Activated CD8-positive, alpha-beta memory T cell treated with anti-CD3 and anti-CD28 coated beads, Interleukin-2, amount 10 ng/mL, durations not matched to agents 7 days and 5 days (primary cell): Measurements from ENCODE around the gene SCUBE3. TPM values are rescaled to one million over a fixed set of nuclear protein-coding genes. Genes with fewer than 3 reads are reported as not detected.

Source experiments
- ATAC-seq: fragments of 150-1000 bp; cut with Tn5 transposase; one replicate; pipeline ENCODE4 v1.10.0; 2021; ENCODE audit warnings: moderate library complexity
- CTCF ChIA-PET: fragments of 350-600 bp; sonication (Branson Sonifier 250); formaldehyde crosslinking; loops from one replicate; lab custom pipeline; 2021; ENCODE audit warnings: antibody characterized with exemption; lab: Charles Lee
- DNase-seq: peaks from one replicate; pipeline ENCODE4 v3.0.0-alpha.2; 2020
- H3K27ac Mint-ChIP-seq: one replicate; pipeline ENCODE4 v1.8.0; 2021; ENCODE audit warnings: mild to moderate bottlenecking, mixed read lengths
- H3K27me3 Mint-ChIP-seq: one replicate; pipeline ENCODE4 v1.8.0; 2021; ENCODE audit warnings: mixed read lengths
- H3K36me3 Mint-ChIP-seq: one replicate; pipeline ENCODE4 v1.8.0; 2021; ENCODE audit warnings: mild to moderate bottlenecking, mixed read lengths
- H3K4me1 Mint-ChIP-seq: one replicate; pipeline ENCODE4 v1.8.0; 2021; ENCODE audit warnings: mixed read lengths
- H3K4me3 Mint-ChIP-seq: one replicate; pipeline ENCODE4 v1.8.0; 2021; ENCODE audit warnings: mild to moderate bottlenecking, moderate library complexity, mixed read lengths
- H3K9me3 Mint-ChIP-seq: one replicate; pipeline ENCODE4 v1.8.0; 2022; ENCODE audit warnings: low read depth, mixed read lengths
- total RNA-seq, 2 experiments: library from RNA; stranded (reverse); gene quantifications; one replicate each; pipeline ENCODE4 v1.2.3, GENCODE V29; 2021

Gene SCUBE3
- total RNA-seq, 2 experiments from 2014 or later, result 0.12 to 0.54 TPM

DNA sequence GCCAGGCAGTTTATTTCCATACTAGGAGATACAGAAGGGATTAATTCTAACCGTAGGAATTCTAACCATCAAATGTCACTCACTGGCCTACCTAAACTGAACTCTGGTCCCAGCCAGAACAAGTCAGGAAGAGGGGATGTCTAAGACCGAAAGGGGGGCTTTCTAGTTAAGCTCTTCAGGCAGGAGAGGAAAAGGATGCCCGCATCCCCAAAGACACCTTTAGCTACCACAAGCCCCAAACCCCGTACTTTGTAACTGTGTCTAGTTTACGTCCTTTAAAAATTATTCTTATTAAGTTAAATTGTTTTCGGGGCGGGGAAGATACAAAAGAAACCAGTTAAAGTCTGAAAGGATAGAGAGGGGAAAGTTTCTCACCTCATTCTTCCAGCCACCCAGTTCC lies 44.6 kb downstream of the SCUBE3 start:
- peak overlapping the region; percentile 92 for H3K4me3 Mint-ChIP-seq
- no peak for DNase-seq
- CTCF ChIA-PET, result interaction anchor here (0.5 to 4.9 kb wide), 9 partner anchors 13 to 1314 kb away, joined by 3 to 35 read pairs (median 4); no protein-coding TSS in a partner anchor
- peaks cover 3% of the 10 kb centered on the region for H3K36me3 Mint-ChIP-seq
- H3K9me3 Mint-ChIP-seq, result no peaks in the 10 kb centered on the region
- ATAC-seq, result no peak
- H3K4me1 Mint-ChIP-seq, result peaks cover 35% of the 10 kb centered on the region
- peak overlapping the region; percentile 86 for H3K27ac Mint-ChIP-seq
- no peaks in the 10 kb centered on the region for H3K27me3 Mint-ChIP-seq

DNA sequence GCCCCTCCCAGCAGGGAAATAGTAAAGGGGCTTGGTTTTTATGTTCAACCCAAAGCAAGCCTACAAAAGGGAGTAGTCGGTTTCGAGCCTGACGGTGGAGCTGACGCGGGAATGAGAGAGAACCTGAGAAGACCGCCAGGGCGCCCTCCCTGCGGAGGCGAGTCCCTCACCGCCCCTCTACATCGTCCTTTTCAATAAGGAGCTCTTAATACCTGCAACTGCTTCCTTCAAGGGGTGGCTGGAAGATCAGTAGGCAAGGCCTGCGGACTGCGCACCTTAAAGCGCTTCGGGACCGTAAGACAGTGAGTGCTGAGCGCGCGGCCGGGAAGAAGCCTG lies 45.1 kb downstream of the SCUBE3 start:
- DNase-seq, result no peak
- H3K27ac Mint-ChIP-seq, result peak overlapping the region; percentile 86
- ATAC-seq, result peak; percentile 25
- CTCF ChIA-PET, result interaction anchor here (0.5 to 4.9 kb wide), 12 partner anchors 9 to 1314 kb away, joined by 3 to 35 read pairs (median 4); no protein-coding TSS in a partner anchor
- H3K27me3 Mint-ChIP-seq, result no peaks in the 10 kb centered on the region
- peak overlapping the region; percentile 92 for H3K4me3 Mint-ChIP-seq
- H3K36me3 Mint-ChIP-seq, result peaks cover 3% of the 10 kb centered on the region
- H3K4me1 Mint-ChIP-seq, result peaks cover 39% of the 10 kb centered on the region
- H3K9me3 Mint-ChIP-seq, result no peaks in the 10 kb centered on the region

DNA sequence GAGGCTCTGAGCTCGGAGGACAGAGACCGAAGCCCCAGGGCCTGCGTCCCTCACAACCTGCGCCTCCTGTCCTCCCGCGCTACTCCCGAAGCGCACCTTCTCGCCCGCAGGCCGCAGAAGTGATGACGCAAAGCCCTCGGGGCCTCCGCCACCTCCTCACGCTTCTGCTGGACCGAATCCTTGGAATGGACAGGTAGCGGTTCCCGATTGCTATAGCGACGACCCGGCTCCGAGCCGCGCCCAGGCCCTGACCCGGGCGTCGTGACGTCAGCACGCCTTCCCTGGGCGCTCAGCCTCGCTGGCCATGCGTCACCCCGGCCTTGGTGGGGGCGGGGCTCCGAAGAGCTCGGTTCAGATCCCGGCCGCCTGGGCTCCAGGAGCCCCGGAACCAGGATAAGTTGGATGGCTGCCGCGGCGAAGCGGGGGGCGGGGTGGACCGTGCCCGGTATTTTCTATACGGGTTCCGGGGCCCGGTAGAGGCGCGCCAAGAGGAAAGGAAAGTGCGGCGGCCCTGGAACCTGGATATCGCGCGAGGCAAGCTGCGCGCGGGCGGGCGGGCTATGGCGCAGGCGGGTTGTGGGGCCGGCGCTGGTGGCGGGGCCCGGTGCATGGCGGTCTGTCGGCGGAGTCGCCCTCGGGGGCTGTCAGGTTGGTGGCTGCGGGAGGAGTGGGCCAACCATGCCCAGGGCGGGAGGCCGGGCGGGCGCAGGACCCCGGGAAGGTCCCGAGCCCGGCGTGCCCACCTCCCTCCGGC lies 45.6 kb downstream of the SCUBE3 start, which contains the start of gene ZNF76:
Gene ZNF76, plus strand, starts transcription at position 542 of the 754 bp plus-strand sequence. CDS start 21,417 bp downstream, outside the sequence.
- Mint-ChIP-seq H3K36me3 (peaks cover 4% of the 10 kb centered on the region), H3K4me3 (peak within 1 kb of the TSS; percentile 92), H3K9me3 (no peaks in the 10 kb centered on the region), H3K27me3 (no peaks in the 10 kb centered on the region), H3K27ac (peak within 1 kb of the TSS; percentile 91), H3K4me1 (peaks cover 45% of the 10 kb centered on the region)
- CTCF ChIA-PET, result interaction anchor here (0.7 to 4.9 kb wide), 11 partner anchors 9 to 515 kb away, joined by 3 to 35 read pairs (median 4); no protein-coding TSS in a partner anchor
- ATAC-seq (peak; percentile 90), DNase-seq (peak; percentile 94)

DNA sequence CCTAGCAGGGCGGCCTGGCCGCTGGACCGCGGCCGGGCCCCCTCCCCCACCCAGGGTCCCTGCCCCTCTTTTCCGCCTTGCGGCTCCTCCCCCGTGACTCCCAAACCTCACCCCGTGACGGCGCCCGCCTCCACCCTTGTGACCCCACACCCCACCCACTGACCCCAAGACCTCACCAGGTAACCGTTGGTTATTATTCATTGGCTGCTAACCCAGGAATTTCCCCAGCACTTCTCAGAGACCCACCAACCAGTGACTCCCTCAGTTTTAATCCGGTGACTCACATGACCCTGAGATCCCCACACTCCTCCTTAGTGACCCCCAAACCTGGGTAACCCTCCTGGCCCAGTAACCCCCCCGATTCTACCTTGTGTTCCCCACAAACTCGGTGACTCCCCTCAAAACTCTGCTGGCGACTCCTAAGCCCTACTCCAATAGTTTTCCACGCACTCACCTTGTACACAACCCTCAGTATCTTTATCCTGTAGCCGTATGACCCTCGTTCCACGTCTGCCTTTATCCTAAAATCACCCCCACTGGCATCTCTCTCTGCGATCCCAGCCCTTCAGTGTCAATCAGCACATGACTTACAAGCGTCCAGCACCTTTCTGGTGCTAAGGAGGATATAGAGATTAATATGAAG lies 46.3 kb downstream of the SCUBE3 start:
- CTCF ChIA-PET, result interaction anchor here (0.9 to 4.9 kb wide), 5 partner anchors 10 to 174 kb away, joined by 3 to 35 read pairs (median 5); no protein-coding TSS in a partner anchor
- Mint-ChIP-seq H3K4me3 (peak overlapping the region; percentile 92), H3K27ac (peak overlapping the region; percentile 91), H3K27me3 (no peaks in the 10 kb centered on the region), H3K9me3 (no peaks in the 10 kb centered on the region), H3K4me1 (peaks cover 49% of the 10 kb centered on the region), H3K36me3 (peaks cover 4% of the 10 kb centered on the region)
- ATAC-seq (peak; percentile 61), DNase-seq (peak; percentile 86)

DNA sequence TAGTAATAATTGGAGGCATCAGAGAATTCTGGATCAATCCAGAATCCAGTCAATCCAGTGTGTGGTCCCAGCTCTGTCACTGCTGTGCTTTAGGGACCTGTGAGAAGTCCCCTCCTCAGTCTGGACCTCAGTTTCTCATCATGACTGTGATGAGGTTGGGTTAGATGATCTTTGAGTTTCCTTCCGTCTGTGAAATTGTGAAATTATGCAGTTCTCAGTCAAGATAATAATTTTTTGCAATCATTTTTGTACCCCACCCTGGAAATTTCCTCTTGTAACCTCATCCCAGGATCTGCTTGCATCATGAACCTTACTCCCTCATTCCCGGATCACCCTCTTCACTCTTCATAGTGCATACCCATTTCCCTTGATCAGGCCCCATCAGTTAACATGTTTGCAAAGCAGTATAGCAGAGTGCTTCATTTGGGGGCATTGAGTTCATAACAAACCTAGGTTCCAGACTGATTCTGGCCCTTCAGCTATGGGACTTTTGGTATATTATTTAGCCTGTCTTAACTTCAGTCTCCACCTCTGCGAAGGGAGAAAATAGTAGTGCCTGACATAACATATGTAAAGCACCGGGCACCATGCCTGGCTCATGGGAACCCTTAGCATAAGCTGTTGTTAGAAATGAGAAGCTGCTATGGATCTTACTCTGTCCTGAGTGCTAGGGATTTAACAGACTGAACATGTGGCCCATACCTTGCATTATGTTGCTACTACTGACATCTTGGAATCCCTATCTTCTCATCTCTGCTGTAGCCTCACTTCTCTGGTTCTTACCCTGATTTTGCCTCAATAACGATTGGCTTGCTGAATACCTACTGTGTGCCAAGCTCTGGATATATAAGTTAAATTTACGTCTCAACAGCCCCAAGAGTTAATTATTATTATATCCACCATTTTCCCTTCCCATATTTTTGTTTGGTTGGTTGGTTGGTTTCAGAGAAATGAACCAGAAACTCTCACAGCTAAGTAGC lies 47.1 kb downstream of the SCUBE3 start:
- CTCF ChIA-PET, result no interaction called here
- Mint-ChIP-seq H3K9me3 (no peaks in the 10 kb centered on the region), H3K4me3 (peak overlapping the region; percentile 92), H3K4me1 (peaks cover 53% of the 10 kb centered on the region), H3K27ac (peak overlapping the region; percentile 91), H3K27me3 (no peaks in the 10 kb centered on the region), H3K36me3 (peaks cover 9% of the 10 kb centered on the region)
- DNase-seq, result no peak
- no peak for ATAC-seq

- CTCF ChIA-PET, result interaction anchor here (0.9 kb wide), 1 partner anchor 31 kb away, joined by 3 read pairs; no protein-coding TSS in a partner anchor
- Mint-ChIP-seq H3K27ac (no peak overlapping the region), H3K4me3 (no peak overlapping the region), H3K27me3 (no peaks in the 10 kb centered on the region), H3K9me3 (no peaks in the 10 kb centered on the region), H3K4me1 (peaks cover 53% of the 10 kb centered on the region), H3K36me3 (peaks cover 9% of the 10 kb centered on the region)
- ATAC-seq (no peak), DNase-seq (no peak)
These were observed 48.8 kb downstream of the SCUBE3 start for GRCh38 chr6:35262596-35262995.

- Mint-ChIP-seq H3K27ac (no peak overlapping the region), H3K36me3 (peaks cover 9% of the 10 kb centered on the region), H3K4me3 (no peak overlapping the region), H3K9me3 (no peaks in the 10 kb centered on the region), H3K4me1 (peaks cover 46% of the 10 kb centered on the region), H3K27me3 (no peaks in the 10 kb centered on the region)
- DNase-seq (no peak), ATAC-seq (no peak)
- CTCF ChIA-PET, result interaction anchor here (1.1 to 2.1 kb wide), 3 partner anchors 22 to 66 kb away, joined by 3 to 5 read pairs (median 3); no protein-coding TSS in a partner anchor
These were observed 51.0 kb downstream of the SCUBE3 start for GRCh38 chr6:35264550-35265274.

- H3K4me3 Mint-ChIP-seq, result no peak overlapping the region
- CTCF ChIA-PET, result interaction anchor here (1.1 to 1.3 kb wide), 2 partner anchors 65 to 184 kb away, joined by 3 read pairs; no protein-coding TSS in a partner anchor
- H3K4me1 Mint-ChIP-seq, result peaks cover 39% of the 10 kb centered on the region
- H3K36me3 Mint-ChIP-seq, result peaks cover 12% of the 10 kb centered on the region
- no peaks in the 10 kb centered on the region for H3K27me3 Mint-ChIP-seq
- DNase-seq (no peak), ATAC-seq (no peak)
- no peaks in the 10 kb centered on the region for H3K9me3 Mint-ChIP-seq
- peak overlapping the region; percentile 8 for H3K27ac Mint-ChIP-seq
These were observed 51.8 kb downstream of the SCUBE3 start for GRCh38 chr6:35265523-35265922.

- peaks cover 17% of the 10 kb centered on the region for H3K36me3 Mint-ChIP-seq
- no peaks in the 10 kb centered on the region for H3K9me3 Mint-ChIP-seq
- ATAC-seq (no peak), DNase-seq (no peak)
- no peak overlapping the region for H3K4me3 Mint-ChIP-seq
- H3K4me1 Mint-ChIP-seq, result peaks cover 29% of the 10 kb centered on the region
- CTCF ChIA-PET, result no interaction called here
- no peaks in the 10 kb centered on the region for H3K27me3 Mint-ChIP-seq
- H3K27ac Mint-ChIP-seq, result no peak overlapping the region
These were observed 53.7 kb downstream of the SCUBE3 start for GRCh38 chr6:35267446-35267845.

- CTCF ChIA-PET, result no interaction called here
- peaks cover 15% of the 10 kb centered on the region for H3K36me3 Mint-ChIP-seq
- no peak for DNase-seq
- no peaks in the 10 kb centered on the region for H3K27me3 Mint-ChIP-seq
- H3K27ac Mint-ChIP-seq, result no peak overlapping the region
- peaks cover 25% of the 10 kb centered on the region for H3K4me1 Mint-ChIP-seq
- H3K9me3 Mint-ChIP-seq, result no peaks in the 10 kb centered on the region
- no peak for ATAC-seq
- no peak overlapping the region for H3K4me3 Mint-ChIP-seq
These were observed 54.1 kb downstream of the SCUBE3 start for GRCh38 chr6:35267897-35268296.

DNA sequence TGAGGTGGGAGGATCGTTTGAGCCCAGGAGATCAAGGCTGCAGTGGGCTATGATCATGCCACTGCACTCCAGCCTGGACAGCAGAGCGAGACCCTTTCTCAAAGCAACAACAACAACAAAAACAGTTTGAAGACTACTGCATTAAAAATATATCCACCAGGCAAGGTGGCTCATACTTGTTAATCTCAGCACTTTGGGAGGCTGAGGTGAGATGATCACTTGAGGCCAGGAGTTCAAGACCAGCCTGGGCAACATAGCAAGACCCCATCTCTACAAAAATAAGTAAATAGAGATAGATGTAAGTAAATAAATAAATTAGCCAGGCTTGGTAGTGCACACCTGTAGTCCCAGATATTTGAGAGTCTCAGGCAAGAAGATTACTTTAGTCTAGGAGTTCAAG lies 58.2 kb downstream of the SCUBE3 start:
- Mint-ChIP-seq H3K4me3 (no peak overlapping the region), H3K36me3 (peaks cover 8% of the 10 kb centered on the region), H3K9me3 (no peaks in the 10 kb centered on the region), H3K4me1 (peaks cover 6% of the 10 kb centered on the region), H3K27me3 (no peaks in the 10 kb centered on the region), H3K27ac (no peak overlapping the region)
- no peak for DNase-seq
- CTCF ChIA-PET, result no interaction called here
- ATAC-seq, result no peak
